ENCODE measurements around the gene WDR26. TPM values are rescaled to one million over a fixed set of nuclear protein-coding genes. Genes with fewer than 3 reads are reported as not detected.
"Not testable (repeated sequence)": the region's sequence is repeated elsewhere in the genome, so short reads cannot be mapped to it uniquely, and the experiment has no call there.

Gene WDR26
- total and polyA plus RNA-seq, 3 donors from 2014 or later = 86.1 to 105 (median 104) TPM

DNA sequence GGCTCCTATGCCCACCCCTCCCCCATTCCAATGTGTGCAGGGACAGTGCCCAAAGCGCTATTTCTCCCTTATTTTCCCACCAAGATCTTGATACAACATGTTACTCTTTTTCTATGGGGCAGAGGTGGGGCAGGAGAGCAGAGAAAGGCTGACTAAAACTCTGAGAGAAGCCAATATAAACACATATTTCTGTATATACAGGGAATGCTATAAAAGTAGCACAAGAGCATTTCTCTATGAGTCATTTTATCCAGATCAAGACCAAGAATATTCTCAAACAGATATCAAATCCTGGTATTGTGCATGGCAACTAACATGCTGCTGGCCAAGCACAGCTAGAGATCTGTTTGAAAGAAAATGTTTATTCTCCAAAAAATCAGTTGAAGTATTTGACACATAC lies 7.3 kb downstream of the WDR26 start:
- Histone ChIP-seq H3K27ac (no peak overlapping the region), H3K27me3 (no peaks in the 10 kb centered on the region), H3K4me3 (no peak overlapping the region), H3K36me3 (ENCODE audit: low read depth, missing control alignments) (no peaks in the 10 kb centered on the region), H3K4me1 (peaks cover 23% of the 10 kb centered on the region), H3K9me3 (no peaks in the 10 kb centered on the region)
- DNase-seq = no peak
- 27 to 83% methylated on average over 1 of the region's 1 CpG for WGBS, 2 donors
- intact Hi-C loops (cut with DNase I; ENCODE audit: low total_unique reads) = no loop called here
- TF ChIP-seq, protein P1, sequence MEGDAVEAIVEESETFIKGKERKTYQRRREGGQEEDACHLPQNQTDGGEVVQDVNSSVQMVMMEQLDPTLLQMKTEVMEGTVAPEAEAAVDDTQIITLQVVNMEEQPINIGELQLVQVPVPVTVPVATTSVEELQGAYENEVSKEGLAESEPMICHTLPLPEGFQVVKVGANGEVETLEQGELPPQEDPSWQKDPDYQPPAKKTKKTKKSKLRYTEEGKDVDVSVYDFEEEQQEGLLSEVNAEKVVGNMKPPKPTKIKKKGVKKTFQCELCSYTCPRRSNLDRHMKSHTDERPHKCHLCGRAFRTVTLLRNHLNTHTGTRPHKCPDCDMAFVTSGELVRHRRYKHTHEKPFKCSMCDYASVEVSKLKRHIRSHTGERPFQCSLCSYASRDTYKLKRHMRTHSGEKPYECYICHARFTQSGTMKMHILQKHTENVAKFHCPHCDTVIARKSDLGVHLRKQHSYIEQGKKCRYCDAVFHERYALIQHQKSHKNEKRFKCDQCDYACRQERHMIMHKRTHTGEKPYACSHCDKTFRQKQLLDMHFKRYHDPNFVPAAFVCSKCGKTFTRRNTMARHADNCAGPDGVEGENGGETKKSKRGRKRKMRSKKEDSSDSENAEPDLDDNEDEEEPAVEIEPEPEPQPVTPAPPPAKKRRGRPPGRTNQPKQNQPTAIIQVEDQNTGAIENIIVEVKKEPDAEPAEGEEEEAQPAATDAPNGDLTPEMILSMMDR (IDR thresholded peaks at IDR 0.05) = no peak

GRCh38 chr1:224426869-224427268 lies 7.7 kb downstream of the WDR26 start:
- DNase-seq; intact Hi-C loops (cut with DNase I; ENCODE audit: low total_unique reads); H3K36me3 ChIP-seq (ENCODE audit: low read depth, missing control alignments); H3K4me3 ChIP-seq; H3K27ac ChIP-seq; H3K27me3 ChIP-seq; H3K9me3 ChIP-seq: not testable (repeated sequence)
- H3K4me1 ChIP-seq = peaks cover 23% of the 10 kb centered on the region
- 74 to 85% methylated on average over 8 of the region's 8 CpGs for WGBS, 2 donors

GRCh38 chr1:224425279-224425884 lies 9.2 kb downstream of the WDR26 start:
- no peak for TF ChIP-seq POLR2A (IDR thresholded peaks at IDR 0.05)
- TF ChIP-seq, protein P1 (IDR thresholded peaks at IDR 0.05) = no peak
- Histone ChIP-seq H3K36me3 (ENCODE audit: low read depth, missing control alignments) (no peaks in the 10 kb centered on the region), H3K27me3 (no peaks in the 10 kb centered on the region), H3K4me3 (no peak overlapping the region), H3K9me3 (no peaks in the 10 kb centered on the region), H3K27ac (no peak overlapping the region), H3K4me1 (peaks cover 9% of the 10 kb centered on the region)
- intact Hi-C loops (cut with DNase I; ENCODE audit: low total_unique reads) = no loop called here
- 89 to 90% methylated on average over 6 of the region's 6 CpGs for WGBS, 2 donors
- DNase-seq = no peak

DNA sequence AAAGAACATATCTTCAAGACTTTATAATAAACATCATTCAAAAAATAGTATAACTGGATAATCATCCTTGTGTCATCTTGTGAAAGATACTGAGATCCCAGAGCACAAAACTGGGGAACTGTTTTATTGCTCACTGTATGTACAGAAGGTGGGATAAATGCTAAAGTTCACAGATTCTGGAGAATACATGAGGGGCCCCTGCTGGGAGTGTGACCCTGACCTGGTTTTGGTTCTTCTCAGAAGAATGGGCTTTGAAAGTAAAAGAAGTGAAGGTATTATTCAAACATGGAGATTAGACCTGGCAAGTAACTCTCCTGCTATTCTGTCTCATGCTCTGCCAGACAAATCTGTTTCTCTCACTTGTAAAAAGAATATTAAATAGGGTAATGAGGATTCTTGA lies 14.5 kb downstream of the WDR26 start:
- no peaks in the 10 kb centered on the region for H3K27me3 ChIP-seq
- no peaks in the 10 kb centered on the region for H3K9me3 ChIP-seq
- no peak overlapping the region for H3K4me3 ChIP-seq
- H3K36me3 ChIP-seq (ENCODE audit: low read depth, missing control alignments) = no peaks in the 10 kb centered on the region
- TF ChIP-seq POLR2A (IDR thresholded peaks at IDR 0.05) = no peak
- TF ChIP-seq, protein P1 (IDR thresholded peaks at IDR 0.05) = no peak
- H3K27ac ChIP-seq = no peak overlapping the region
- intact Hi-C loops (cut with DNase I; ENCODE audit: low total_unique reads) = no loop called here
- no peak for DNase-seq
- H3K4me1 ChIP-seq = no peaks in the 10 kb centered on the region

- DNase-seq = no peak
- H3K4me1 ChIP-seq = no peaks in the 10 kb centered on the region
- H3K27me3 ChIP-seq = no peaks in the 10 kb centered on the region
- 86 to 100% methylated on average over 1 of the region's 1 CpG for WGBS, 2 donors
- no peak overlapping the region for H3K27ac ChIP-seq
- no peak for TF ChIP-seq POLR2A (IDR thresholded peaks at IDR 0.05)
- TF ChIP-seq, protein P1 (IDR thresholded peaks at IDR 0.05) = no peak
- H3K9me3 ChIP-seq = no peaks in the 10 kb centered on the region
- no peaks in the 10 kb centered on the region for H3K36me3 ChIP-seq (ENCODE audit: low read depth, missing control alignments)
- no peak overlapping the region for H3K4me3 ChIP-seq
- intact Hi-C loops (cut with DNase I; ENCODE audit: low total_unique reads) = no loop called here
Measured at GRCh38 chr1:224411766-224412165, 22.8 kb downstream of the WDR26 start.

Data from testis (tissue), 3 donors.